Right lobe of liver (tissue), 6 donors: ENCODE results near the gene BANP. TPM values are rescaled to one million over a fixed set of nuclear protein-coding genes. Genes with fewer than 3 reads are reported as not detected.
A peak's percentile ranks its signal among the peaks of the same experiment; 100 is the strongest.

ENCODE experiments used
- ATAC-seq, 4 donors: fragments of 200-7000 bp; cut with Tn5 transposase; one replicate each; pipeline ENCODE4 v1.9.1; 2020; ENCODE audit warnings: mild to moderate bottlenecking in 4 of 4, moderate library complexity in 4 of 4
- DNase-seq, 3 donors: peaks; one replicate each; pipeline ENCODE4 v3.0.0-alpha.2; 2020
- H3K27ac ChIP-seq, 3 donors: fragments of 200-600 bp; one replicate each; pipeline ENCODE4 v1.8.0; 2022
- H3K27me3 ChIP-seq, 2 donors: fragments of 200-600 bp; one replicate each; pipeline ENCODE4 v1.8.0; 2022
- H3K36me3 ChIP-seq, 4 donors: fragments of 200-600 bp; sonication (generic) in 1 of 4; one replicate each; pipeline versions ENCODE4 v1.5.1 to v1.8.0; 2017 to 2022; ENCODE audit warnings: control low read depth in 1 of 4
- H3K4me1 ChIP-seq, 4 donors: fragments of 200-600 bp; sonication (generic) in 1 of 4; one replicate each; pipeline versions ENCODE4 v1.5.1 to v1.8.0; 2017 to 2022; ENCODE audit warnings: control low read depth in 1 of 4
- H3K4me3 ChIP-seq, 3 donors: fragments of 200-600 bp; one replicate each; pipeline ENCODE4 v1.8.0; 2022
- H3K9me3 ChIP-seq, 4 donors: fragments of 200-600 bp; sonication (generic) in 1 of 4; one replicate each; pipeline versions ENCODE4 v1.5.1 to v1.8.0; 2017 to 2022; ENCODE audit warnings: control low read depth in 1 of 4
- POLR2A ChIP-seq: fragments of 450-650 bp; IDR thresholded peaks from one replicate; pipeline ENCODE4 v1.6.1; 2017; ENCODE audit warnings: antibody characterized with exemption, mild to moderate bottlenecking
- WGBS: methylation state at CpG from one replicate; pipeline ENCODE4 v1.1.6; 2018; ENCODE audit warnings: low coverage, low lambda C conversion rate; ENCODE audit not compliant: insufficient coverage; ENCODE audit errors: missing lambda C conversion rate; 5-methylcytosine and 5-hydroxymethylcytosine counted together
- intact Hi-C, 2 donors: fragments of 100-400 bp; cut with DNase I; formaldehyde crosslinking; loops; one replicate each; pipeline versions ENCODE4 v1.11.2 to v1.14.1; 2022
- total RNA-seq, 6 experiments: library from RNA; depleted of rRNA in 2 of 6; stranded (reverse); fragments of >200 nt in 2 of 6; fragmentation: NEBNext Ultra II Directional in 3 of 6; extraction: Animal tissue kit (Norgen Biotek cat#: 25700) in 3 of 6; gene quantifications; one replicate each; pipeline versions ENCODE4 v1.1.0 to v1.2.4, GENCODE V29; 2016 to 2023
- TF ChIP-seq, protein P1 (sequence below), 4 donors: fragments of 200-600 bp in 3 of 4; fragments of 450-650 bp in 1 of 4; IDR thresholded peaks; one replicate each; pipeline versions ENCODE4 v1.5.1 to v1.8.0; 2016 to 2022; ENCODE audit warnings: antibody characterized with exemption in 4 of 4, mild to moderate bottlenecking in 2 of 4
- donor health status: DM: no; HTN: yes; CAD: no.
- donor health status: DM: no; HTN: no; CAD: no.
- donor health status: DM: no; HTN: no; CAD: no.
- donor health status: DM: no; HTN: yes; CAD: no.
- donor health status: DM: no; HTN: yes; CAD: no.

Gene BANP
- total RNA-seq, 6 experiments from 2014 or later: 11.2 to 20.7 (median 18.8) TPM

GRCh38 chr16:88057656-88058055 lies 106.4 kb downstream of the BANP start:
- Histone ChIP-seq H3K4me1 (no peaks in the 10 kb centered on the region), H3K27ac (no peak overlapping the region), H3K9me3 (no peaks in the 10 kb centered on the region), H3K36me3 (peaks cover 0 to 14% (median 0%) of the 10 kb centered on the region in 4 donors), H3K27me3 (no peaks in the 10 kb centered on the region), H3K4me3 (no peak overlapping the region)
- ATAC-seq (peak in 1 of 4 donors; percentile 22), DNase-seq (peak in 1 of 3 donors; percentile 43)
- WGBS: 93% methylated on average over 25 of the region's 26 CpGs
- intact Hi-C loops: no loop called here
- TF ChIP-seq, protein P1, sequence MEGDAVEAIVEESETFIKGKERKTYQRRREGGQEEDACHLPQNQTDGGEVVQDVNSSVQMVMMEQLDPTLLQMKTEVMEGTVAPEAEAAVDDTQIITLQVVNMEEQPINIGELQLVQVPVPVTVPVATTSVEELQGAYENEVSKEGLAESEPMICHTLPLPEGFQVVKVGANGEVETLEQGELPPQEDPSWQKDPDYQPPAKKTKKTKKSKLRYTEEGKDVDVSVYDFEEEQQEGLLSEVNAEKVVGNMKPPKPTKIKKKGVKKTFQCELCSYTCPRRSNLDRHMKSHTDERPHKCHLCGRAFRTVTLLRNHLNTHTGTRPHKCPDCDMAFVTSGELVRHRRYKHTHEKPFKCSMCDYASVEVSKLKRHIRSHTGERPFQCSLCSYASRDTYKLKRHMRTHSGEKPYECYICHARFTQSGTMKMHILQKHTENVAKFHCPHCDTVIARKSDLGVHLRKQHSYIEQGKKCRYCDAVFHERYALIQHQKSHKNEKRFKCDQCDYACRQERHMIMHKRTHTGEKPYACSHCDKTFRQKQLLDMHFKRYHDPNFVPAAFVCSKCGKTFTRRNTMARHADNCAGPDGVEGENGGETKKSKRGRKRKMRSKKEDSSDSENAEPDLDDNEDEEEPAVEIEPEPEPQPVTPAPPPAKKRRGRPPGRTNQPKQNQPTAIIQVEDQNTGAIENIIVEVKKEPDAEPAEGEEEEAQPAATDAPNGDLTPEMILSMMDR (IDR thresholded peaks at IDR 0.05): no peak
- no peak for TF ChIP-seq POLR2A

- DNase-seq: peak in 1 of 3 donors; percentile 18
- Histone ChIP-seq H3K27me3 (no peaks in the 10 kb centered on the region), H3K4me3 (no peak overlapping the region), H3K27ac (no peak overlapping the region), H3K9me3 (no peaks in the 10 kb centered on the region), H3K36me3 (peaks cover 0 to 14% (median under 1%) of the 10 kb centered on the region in 4 donors), H3K4me1 (no peaks in the 10 kb centered on the region)
- TF ChIP-seq, protein P1 (IDR thresholded peaks at IDR 0.05): no peak
- no peak for TF ChIP-seq POLR2A
- WGBS: 89% methylated on average over 12 of the region's 14 CpGs
- intact Hi-C loops: no loop called here
- no peak for ATAC-seq
Observed at GRCh38 chr16:88058136-88058535, 106.9 kb downstream of the BANP start.

- H3K27ac ChIP-seq: no peak overlapping the region
- WGBS: 100% methylated on average over 5 of the region's 12 CpGs
- H3K36me3 ChIP-seq: peaks cover 0 to 20% (median 2%) of the 10 kb centered on the region in 4 donors
- no peak overlapping the region for H3K4me3 ChIP-seq
- ATAC-seq (no peak), DNase-seq (peak in 1 of 3 donors; percentile 30)
- H3K27me3 ChIP-seq: no peaks in the 10 kb centered on the region
- no peaks in the 10 kb centered on the region for H3K9me3 ChIP-seq
- no peak for TF ChIP-seq POLR2A
- TF ChIP-seq, protein P1 (IDR thresholded peaks at IDR 0.05): no peak
- no peaks in the 10 kb centered on the region for H3K4me1 ChIP-seq
- intact Hi-C loops: no loop called here
Observed at GRCh38 chr16:88058817-88059216, 107.6 kb downstream of the BANP start.

DNA sequence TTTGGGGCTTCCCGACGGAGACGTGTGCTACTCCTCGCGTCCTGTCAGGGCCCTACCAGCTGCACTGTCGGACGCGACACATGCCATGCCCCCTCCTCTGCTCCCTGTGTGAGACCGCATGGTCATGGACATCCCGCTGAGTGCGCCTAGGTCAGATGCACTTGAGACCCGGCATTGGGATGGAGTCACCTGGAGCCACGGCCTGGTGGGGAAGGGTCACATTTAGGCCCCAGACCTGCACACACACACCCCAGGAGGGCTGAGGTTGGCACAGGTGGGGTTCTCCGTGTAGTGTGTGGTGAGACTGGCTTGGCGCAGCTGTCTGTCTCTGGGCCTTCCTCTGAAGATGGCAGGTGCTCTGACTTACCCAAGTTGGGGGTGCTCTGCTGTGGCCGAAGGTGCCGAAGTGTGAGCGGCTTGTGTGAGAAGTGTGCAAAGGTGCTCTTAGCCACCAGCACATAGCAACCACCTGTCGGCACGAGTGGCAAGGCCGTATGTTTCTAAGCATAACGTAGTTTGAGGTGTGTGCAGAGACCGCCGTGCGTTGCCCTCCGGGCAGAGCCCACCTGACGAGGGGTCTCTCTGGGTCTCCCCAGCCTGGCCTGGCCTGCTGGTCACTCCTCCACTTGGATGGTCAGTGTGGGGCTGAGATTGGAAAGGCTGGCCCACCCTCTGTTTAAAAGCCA lies 108.6 kb downstream of the BANP start:
- H3K36me3 ChIP-seq: peaks cover 0 to 22% (median 2%) of the 10 kb centered on the region in 4 donors
- H3K27me3 ChIP-seq: no peaks in the 10 kb centered on the region
- no peaks in the 10 kb centered on the region for H3K4me1 ChIP-seq
- WGBS: 92% methylated on average over 4 of the region's 27 CpGs
- no peak for TF ChIP-seq POLR2A
- TF ChIP-seq, protein P1 (IDR thresholded peaks at IDR 0.05): no peak
- DNase-seq: no peak
- H3K4me3 ChIP-seq: no peak overlapping the region
- H3K27ac ChIP-seq: no peak overlapping the region
- intact Hi-C loops: no loop called here
- no peaks in the 10 kb centered on the region for H3K9me3 ChIP-seq
- ATAC-seq: no peak
